Suprapubic skin (tissue), 4 donors: ENCODE results near the gene LPCAT1. TPM values are rescaled to one million over a fixed set of nuclear protein-coding genes. Genes with fewer than 3 reads are reported as not detected.
"Not testable (repeated sequence)": the region's sequence is repeated elsewhere in the genome, so short reads cannot be mapped to it uniquely, and the experiment has no call there.

Experiments
- DNase-seq, 2 donors: peaks; one replicate each; pipeline ENCODE4 v3.0.0-alpha.2; 2019; ENCODE audit warnings: low spot score in 2 of 2
- H3K27ac ChIP-seq: fragments of 200-600 bp; sonication (generic); one replicate; pipeline ENCODE4 v1.5.1; 2019
- H3K27me3 ChIP-seq: fragments of 200-600 bp; sonication (generic); one replicate; pipeline ENCODE4 v1.5.1; 2019
- H3K36me3 ChIP-seq: fragments of 200-600 bp; sonication (generic); one replicate; pipeline ENCODE4 v1.5.1; 2019
- H3K4me1 ChIP-seq: fragments of 200-600 bp; sonication (generic); one replicate; pipeline ENCODE4 v1.5.1; 2019
- H3K4me3 ChIP-seq: fragments of 200-600 bp; sonication (generic); one replicate; pipeline ENCODE4 v1.5.1; 2019; ENCODE audit warnings: mild to moderate bottlenecking
- H3K9me3 ChIP-seq: fragments of 200-600 bp; sonication (generic); one replicate; pipeline ENCODE4 v1.5.1; 2019
- EP300 ChIP-seq: sonication (generic); formaldehyde crosslinking; IDR thresholded peaks from one replicate; pipeline ENCODE4 v1.6.1; 2017; ENCODE audit warnings: antibody characterized with exemption
- POLR2A ChIP-seq, 2 donors: fragments of 450-650 bp; IDR thresholded peaks; one replicate each; pipeline ENCODE4 v1.6.1; 2017; ENCODE audit warnings: antibody characterized with exemption in 2 of 2, mild to moderate bottlenecking in 2 of 2, moderate library complexity in 2 of 2
- POLR2AphosphoS5 ChIP-seq, 3 donors: sonication (generic); formaldehyde crosslinking; IDR thresholded peaks; one replicate each; pipeline ENCODE4 v1.6.1; 2017; ENCODE audit warnings: antibody characterized with exemption in 3 of 3
- WGBS: methylation state at CpG from one replicate; pipeline ENCODE4 v1.1.5; 2018; 5-methylcytosine and 5-hydroxymethylcytosine counted together
- total RNA-seq, 4 donors: library from RNA; depleted of rRNA; stranded (reverse); fragments of >200 nt; gene quantifications; one replicate each; pipeline ENCODE4 v1.1.0, GENCODE V29; 2016
- TF ChIP-seq, protein P1 (sequence below), 2 donors: fragments of 200-600 bp in 1 of 2; fragments of 450-650 bp in 1 of 2; sonication (generic) in 1 of 2; IDR thresholded peaks; one replicate each; pipeline ENCODE4 v1.5.1; 2016 to 2019; ENCODE audit warnings: antibody characterized with exemption in 2 of 2, mild to moderate bottlenecking in 1 of 2, moderate library complexity in 1 of 2

The LPCAT1 gene
- total RNA-seq, 4 donors from 2014 or later, result 11.3 to 21.0 (median 13.8) TPM

DNA sequence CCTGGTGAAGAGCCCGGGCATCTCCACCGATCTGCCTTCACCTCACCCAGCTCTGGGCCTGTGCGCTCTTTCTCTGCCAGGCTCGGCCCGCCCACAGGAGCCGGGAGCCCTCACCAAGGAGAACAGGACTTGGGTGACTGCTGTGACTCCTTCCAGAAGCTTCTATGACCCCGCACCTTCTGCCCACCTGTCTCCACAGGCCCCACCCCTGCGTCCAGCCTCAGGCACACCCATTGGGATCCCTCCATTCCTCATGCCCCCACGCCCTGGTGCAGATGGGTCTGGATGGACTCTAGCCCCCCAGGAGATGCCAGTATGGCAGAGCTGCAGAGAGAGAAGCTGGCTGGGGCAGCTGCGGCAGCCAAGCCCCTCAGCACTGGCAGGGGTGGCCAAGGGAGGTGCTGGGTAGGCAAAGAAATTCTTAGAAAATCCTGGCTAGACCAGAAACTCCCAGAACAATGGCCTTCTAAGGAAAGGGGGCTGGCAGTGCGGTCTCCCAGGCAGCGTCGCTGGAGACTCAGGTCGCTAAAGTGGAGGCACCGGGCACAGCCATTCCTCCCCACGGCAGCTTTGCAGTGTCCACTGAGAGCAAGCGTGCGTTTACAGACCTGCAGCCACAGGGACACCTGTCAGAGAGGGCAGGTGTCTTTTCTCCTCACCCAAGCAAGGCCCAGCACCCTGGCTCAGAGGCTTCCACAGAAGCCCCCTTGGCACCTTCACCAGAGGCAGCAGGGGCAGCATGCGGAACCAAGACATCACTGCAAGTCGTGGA, 17.3 kb downstream of the LPCAT1 start:
- Histone ChIP-seq H3K4me1 (peaks cover 28% of the 10 kb centered on the region), H3K27me3 (no peaks in the 10 kb centered on the region), H3K9me3 (no peaks in the 10 kb centered on the region), H3K4me3 (no peak overlapping the region), H3K36me3 (peaks cover 5% of the 10 kb centered on the region), H3K27ac (no peak overlapping the region)
- TF ChIP-seq POLR2A (IDR thresholded peaks at IDR 0.05) (no peak), POLR2AphosphoS5 (IDR thresholded peaks at IDR 0.05) (no peak)
- WGBS, result 76% methylated on average over 20 of the region's 20 CpGs
- no peak for DNase-seq

DNA sequence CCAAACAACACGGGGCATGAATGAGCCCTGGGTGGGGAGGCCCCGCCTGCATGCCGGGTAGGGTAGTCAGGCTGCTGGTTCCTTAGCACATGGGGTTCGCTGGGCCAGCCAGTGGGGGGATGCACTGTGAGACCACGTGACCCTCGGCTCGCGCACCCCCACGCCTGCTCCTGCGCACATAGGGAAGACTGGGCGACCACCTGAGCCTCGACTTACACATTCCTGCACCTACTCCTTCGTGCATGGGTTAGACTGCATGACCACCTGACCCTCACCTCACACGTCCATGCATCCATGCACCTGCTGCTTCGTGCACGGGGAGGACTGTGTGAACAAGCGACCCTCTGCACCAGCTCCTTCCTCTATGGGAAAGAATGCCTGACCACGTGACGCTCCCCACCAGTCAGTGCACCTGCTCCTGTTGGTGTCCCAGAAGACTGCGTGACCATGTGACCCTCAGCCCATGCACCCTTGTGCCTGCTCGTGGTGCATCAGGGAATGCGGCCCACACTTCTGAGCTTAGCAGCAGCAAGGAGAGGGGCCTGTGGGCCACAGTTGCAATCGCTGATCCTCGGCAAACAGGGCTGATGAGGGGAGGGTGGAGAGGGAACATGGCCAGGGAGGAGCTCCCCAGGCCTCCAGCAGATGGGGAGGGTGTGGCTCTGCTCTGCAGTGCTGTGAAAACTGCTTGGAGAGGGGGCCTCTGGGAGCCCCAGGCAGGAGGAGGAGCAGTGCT, 18.1 kb downstream of the LPCAT1 start:
- WGBS, result 85% methylated on average over 15 of the region's 24 CpGs
- no peak for TF ChIP-seq EP300
- TF ChIP-seq POLR2AphosphoS5 (IDR thresholded peaks at IDR 0.05), result no peak
- TF ChIP-seq, protein P1, sequence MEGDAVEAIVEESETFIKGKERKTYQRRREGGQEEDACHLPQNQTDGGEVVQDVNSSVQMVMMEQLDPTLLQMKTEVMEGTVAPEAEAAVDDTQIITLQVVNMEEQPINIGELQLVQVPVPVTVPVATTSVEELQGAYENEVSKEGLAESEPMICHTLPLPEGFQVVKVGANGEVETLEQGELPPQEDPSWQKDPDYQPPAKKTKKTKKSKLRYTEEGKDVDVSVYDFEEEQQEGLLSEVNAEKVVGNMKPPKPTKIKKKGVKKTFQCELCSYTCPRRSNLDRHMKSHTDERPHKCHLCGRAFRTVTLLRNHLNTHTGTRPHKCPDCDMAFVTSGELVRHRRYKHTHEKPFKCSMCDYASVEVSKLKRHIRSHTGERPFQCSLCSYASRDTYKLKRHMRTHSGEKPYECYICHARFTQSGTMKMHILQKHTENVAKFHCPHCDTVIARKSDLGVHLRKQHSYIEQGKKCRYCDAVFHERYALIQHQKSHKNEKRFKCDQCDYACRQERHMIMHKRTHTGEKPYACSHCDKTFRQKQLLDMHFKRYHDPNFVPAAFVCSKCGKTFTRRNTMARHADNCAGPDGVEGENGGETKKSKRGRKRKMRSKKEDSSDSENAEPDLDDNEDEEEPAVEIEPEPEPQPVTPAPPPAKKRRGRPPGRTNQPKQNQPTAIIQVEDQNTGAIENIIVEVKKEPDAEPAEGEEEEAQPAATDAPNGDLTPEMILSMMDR (IDR thresholded peaks at IDR 0.05), result no peak
- TF ChIP-seq POLR2A (IDR thresholded peaks at IDR 0.05), result no peak
- H3K4me3 ChIP-seq, result no peak overlapping the region
- no peak overlapping the region for H3K27ac ChIP-seq
- no peaks in the 10 kb centered on the region for H3K27me3 ChIP-seq
- DNase-seq, result no peak
- H3K4me1 ChIP-seq, result peaks cover 36% of the 10 kb centered on the region
- H3K9me3 ChIP-seq, result no peaks in the 10 kb centered on the region
- peaks cover 7% of the 10 kb centered on the region for H3K36me3 ChIP-seq

DNA sequence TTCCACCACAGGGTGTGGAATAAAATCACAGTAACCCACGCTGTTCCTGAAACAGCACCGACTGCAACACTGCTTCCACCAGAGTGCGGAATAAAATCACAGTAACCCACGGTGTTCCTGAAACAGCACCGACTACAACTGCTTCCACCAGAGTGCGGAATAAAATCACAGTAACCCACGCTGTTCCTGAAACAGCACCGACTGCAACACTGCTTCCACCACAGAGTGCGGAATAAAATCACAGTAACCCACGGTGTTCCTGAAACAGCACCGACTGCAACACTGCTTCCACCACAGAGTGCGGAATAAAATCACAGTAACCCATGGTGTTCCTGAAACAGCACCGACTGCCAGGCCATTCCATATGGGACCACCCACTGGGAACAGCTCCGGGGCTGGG, 18.7 kb downstream of the LPCAT1 start:
- peaks cover 42% of the 10 kb centered on the region for H3K4me1 ChIP-seq

DNA sequence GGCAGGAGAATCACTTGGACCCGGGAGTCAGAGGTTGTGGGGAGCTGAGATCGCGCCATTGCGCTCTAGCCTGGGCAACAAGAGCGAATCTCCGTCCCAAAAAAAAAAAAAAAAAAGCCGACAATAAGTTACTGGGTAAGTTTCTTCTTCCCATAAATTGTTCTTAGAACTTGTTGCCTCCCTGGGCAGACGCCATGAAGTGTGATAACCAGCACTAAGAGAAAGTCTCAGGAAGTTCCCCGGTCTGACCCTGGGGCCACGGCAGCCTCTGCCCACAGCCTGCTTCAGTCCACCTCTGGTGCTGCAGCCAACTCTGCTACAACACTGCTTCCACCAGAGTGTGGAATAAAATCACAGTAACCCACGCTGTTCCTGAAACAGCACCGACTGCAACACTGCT, 19.1 kb downstream of the LPCAT1 start:
- Histone ChIP-seq H3K9me3 (no peaks in the 10 kb centered on the region), H3K36me3 (peaks cover 4% of the 10 kb centered on the region), H3K4me3 (no peak overlapping the region), H3K27me3 (no peaks in the 10 kb centered on the region), H3K4me1 (peaks cover 45% of the 10 kb centered on the region), H3K27ac (no peak overlapping the region)
- no peak for TF ChIP-seq POLR2A (IDR thresholded peaks at IDR 0.05)
- no peak for TF ChIP-seq POLR2AphosphoS5 (IDR thresholded peaks at IDR 0.05)
- TF ChIP-seq EP300, result no peak
- TF ChIP-seq, protein P1 (IDR thresholded peaks at IDR 0.05), result no peak
- 77% methylated on average over 12 of the region's 12 CpGs for WGBS
- no peak for DNase-seq

More for the DNA sequence above, 18.7 kb downstream of the LPCAT1 start:
- DNase-seq, H3K4me3 ChIP-seq, H3K36me3 ChIP-seq, H3K27me3 ChIP-seq, H3K27ac ChIP-seq, H3K9me3 ChIP-seq: not testable (repeated sequence)
- 76% methylated on average over 13 of the region's 14 CpGs for WGBS

DNA sequence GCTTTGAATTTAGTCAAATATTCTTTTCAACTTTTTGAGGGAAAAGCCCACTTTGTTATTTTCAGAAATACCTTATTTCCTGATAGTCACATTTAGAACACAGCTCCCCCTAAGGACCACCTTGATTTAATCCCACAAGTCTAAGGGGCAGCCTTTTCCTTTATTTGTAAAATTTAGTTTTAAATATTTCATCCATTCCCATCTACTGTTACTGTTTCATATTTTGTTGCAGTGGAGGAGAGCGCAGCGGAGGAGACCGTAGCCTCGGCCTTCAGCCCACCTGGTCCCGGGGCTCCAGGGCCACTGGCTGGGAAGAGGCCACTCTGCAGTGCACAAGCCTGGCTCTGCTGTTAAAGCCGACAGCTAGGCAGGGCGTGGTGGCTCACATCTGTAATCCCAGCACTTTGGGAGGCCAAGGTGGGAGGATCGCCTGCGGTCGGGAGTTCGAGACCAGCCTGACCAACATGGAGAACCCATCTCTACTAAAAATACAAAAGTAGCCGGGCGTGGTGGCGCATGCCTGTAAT, 19.6 kb downstream of the LPCAT1 start:
- TF ChIP-seq, protein P1 (IDR thresholded peaks at IDR 0.05), result no peak
- TF ChIP-seq POLR2A (IDR thresholded peaks at IDR 0.05) (no peak), EP300 (no peak), POLR2AphosphoS5 (IDR thresholded peaks at IDR 0.05) (no peak)
- no peak overlapping the region for H3K4me3 ChIP-seq
- H3K9me3 ChIP-seq, result no peaks in the 10 kb centered on the region
- WGBS, result 96% methylated on average over 14 of the region's 14 CpGs
- H3K4me1 ChIP-seq, result peaks cover 45% of the 10 kb centered on the region
- no peak overlapping the region for H3K27ac ChIP-seq
- H3K36me3 ChIP-seq, result peaks cover 4% of the 10 kb centered on the region
- DNase-seq, result no peak
- H3K27me3 ChIP-seq, result no peaks in the 10 kb centered on the region
